Mucosa of rectum (tissue), 2 donors: ENCODE measurements around the gene ZNF503.
A peak's percentile ranks its signal among the peaks of the same experiment; 100 is the strongest.

ENCODE experiments used
- H3K27ac ChIP-seq, 2 donors: one replicate each; pipeline ENCODE4 v1.7.0; 2013; ENCODE audit warnings: inconsistent platforms in 2 of 2, low read depth in 2 of 2, low read length in 2 of 2
- H3K27me3 ChIP-seq, 2 donors: one replicate each; pipeline ENCODE4 v1.7.0; 2013; ENCODE audit warnings: low read length in 2 of 2; ENCODE audit not compliant: control insufficient read depth in 2 of 2, insufficient read depth in 2 of 2
- H3K36me3 ChIP-seq, 2 donors: one replicate each; pipeline ENCODE4 v1.7.0; 2013; ENCODE audit warnings: low read length in 2 of 2; ENCODE audit not compliant: control insufficient read depth in 2 of 2, insufficient read depth in 2 of 2
- H3K4me1 ChIP-seq, 2 donors: one replicate each; pipeline ENCODE4 v1.7.0; 2013; ENCODE audit warnings: low read length in 2 of 2, mild to moderate bottlenecking in 1 of 2; ENCODE audit not compliant: control insufficient read depth in 2 of 2, insufficient read depth in 2 of 2
- H3K4me3 ChIP-seq, 2 donors: one replicate each; pipeline ENCODE4 v1.7.0; 2013; ENCODE audit warnings: low read length in 2 of 2
- H3K9ac ChIP-seq, 2 donors: one replicate each; pipeline ENCODE4 v1.7.0; 2013; ENCODE audit warnings: low read length in 2 of 2, low read depth in 1 of 2, mild to moderate bottlenecking in 1 of 2
- H3K9me3 ChIP-seq, 2 donors: one replicate each; pipeline ENCODE4 v1.7.0; 2013; ENCODE audit warnings: low read length in 2 of 2; ENCODE audit not compliant: control insufficient read depth in 2 of 2
- donor health status: healthy.
- donor health status: Normal muscosa, but diverticular disease.

ZNF503 gene

DNA sequence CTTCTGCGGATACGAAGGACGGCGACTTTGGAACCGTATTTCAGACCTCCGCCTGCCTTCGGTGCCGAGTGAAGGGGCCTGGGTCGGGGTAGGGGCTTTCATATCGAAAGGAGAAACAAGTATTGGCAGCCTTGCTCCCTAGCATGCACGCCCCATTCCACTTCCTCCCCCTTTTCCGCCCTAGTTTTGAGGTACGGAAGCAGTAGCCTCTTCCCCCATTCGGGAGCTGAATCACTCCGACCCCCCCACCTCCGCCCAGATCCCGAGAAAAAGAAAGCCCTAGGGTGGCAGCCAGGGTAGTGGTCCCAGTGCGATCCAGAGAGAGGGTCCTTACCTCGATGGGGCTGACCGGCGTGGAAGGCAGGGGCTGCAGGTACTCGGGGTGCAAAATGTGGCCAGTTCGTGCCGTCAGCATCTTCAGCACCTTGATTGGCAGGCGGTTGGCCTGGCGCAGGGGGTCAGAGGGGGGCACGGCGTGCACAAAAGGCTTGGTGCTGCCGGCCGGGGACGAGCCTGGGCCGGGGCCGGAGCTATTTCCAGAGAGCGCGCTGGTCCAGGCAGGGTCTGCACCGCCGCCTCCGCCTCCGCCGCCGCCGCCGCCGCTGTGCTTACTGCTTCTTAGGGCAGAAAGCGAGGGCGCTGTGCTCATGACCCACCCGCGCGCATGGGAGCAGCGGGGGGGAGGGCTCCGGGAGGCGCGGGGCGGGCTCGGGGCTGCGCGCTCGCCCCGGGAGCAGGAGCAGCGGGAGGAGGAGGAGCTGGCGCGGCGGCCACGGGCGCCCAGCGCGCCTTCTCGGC, 594 bp downstream of the ZNF503 start:
- no peaks in the 10 kb centered on the region for H3K9me3 ChIP-seq
- peaks cover 2 to 17% of the 10 kb centered on the region in 2 donors for H3K27me3 ChIP-seq
- no peaks in the 10 kb centered on the region for H3K36me3 ChIP-seq
- H3K9ac ChIP-seq: peak overlapping the region; percentile 72 to 81
- H3K4me3 ChIP-seq: peak overlapping the region; percentile 86 to 91
- H3K27ac ChIP-seq: peak overlapping the region; percentile 92 to 94
- H3K4me1 ChIP-seq: peaks cover 2 to 15% of the 10 kb centered on the region in 2 donors

DNA sequence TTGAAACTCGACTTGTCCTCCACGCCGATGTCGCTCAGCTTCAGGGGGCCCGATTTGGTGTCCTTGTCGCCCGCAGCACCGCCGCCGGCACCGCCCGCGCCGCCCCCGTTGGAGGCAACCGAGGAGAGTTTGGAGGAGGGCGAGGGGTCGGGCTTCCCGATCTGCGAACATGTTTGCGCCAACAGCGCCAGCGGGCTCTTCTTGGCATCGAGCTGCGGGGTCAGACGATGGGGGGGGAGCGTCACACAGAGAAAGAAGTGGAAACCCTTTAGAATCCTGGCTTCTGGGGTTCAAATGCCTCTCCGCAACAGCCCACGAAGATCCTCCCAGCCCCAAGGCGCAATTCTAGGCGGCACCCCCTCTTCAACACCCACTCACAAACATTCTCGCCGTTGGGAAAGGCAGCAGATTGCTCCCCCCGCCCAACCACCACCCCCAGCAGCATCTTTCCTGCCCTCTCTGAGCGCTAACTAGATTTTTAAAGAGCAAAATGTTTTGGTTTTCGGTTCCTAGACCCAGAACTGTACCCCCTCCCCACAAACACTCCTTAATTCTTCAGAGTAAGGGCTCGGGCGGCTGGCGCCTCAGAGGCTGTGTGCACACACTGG, 1.3 kb downstream of the ZNF503 start:
- H3K4me3 ChIP-seq: peak overlapping the region; percentile 86 to 91
- H3K36me3 ChIP-seq: no peaks in the 10 kb centered on the region
- H3K27ac ChIP-seq: peak overlapping the region; percentile 92 to 94
- H3K27me3 ChIP-seq: peaks cover 0 to 15% of the 10 kb centered on the region in 2 donors
- peak overlapping the region; percentile 72 to 81 for H3K9ac ChIP-seq
- no peaks in the 10 kb centered on the region for H3K9me3 ChIP-seq
- H3K4me1 ChIP-seq: peaks cover 2 to 15% of the 10 kb centered on the region in 2 donors

DNA sequence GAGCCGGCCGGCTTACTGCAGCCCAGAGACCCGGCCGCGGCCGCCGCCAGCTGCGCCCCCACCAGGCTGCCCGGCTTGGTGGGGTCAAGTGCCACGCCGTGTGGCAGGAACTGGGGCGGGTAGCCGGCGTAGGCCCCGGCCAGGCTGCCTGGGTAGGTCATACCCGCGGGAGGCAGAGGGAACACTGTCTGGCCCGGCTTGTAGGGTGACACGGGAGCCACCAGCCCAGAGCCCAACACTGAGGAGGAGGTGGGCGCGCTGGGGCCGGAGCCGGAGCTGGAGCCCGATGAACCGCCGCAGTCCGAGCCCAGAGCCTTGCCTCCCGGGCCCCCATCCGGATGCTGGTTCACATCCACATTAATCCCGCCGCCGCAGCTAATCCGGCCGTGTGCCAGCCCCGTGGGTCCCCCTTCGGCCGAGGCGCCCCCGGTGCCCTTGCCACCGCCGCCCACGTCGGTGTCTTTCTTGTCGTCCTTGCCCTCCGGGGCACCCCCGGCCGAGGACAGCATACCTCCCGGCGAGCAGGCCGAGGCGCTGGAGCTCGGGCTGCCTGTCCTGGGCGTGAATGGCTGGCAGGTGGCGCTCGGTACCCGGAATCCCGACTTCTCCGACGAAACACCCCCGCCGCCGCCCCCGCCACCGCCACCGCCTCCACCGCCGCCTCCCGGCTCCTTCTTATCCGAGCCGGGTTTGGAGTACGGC, 2.0 kb downstream of the ZNF503 start:
- H3K4me3 ChIP-seq: peak overlapping the region; percentile 86 to 91
- no peaks in the 10 kb centered on the region for H3K36me3 ChIP-seq
- H3K27me3 ChIP-seq: peaks cover 0 to 11% of the 10 kb centered on the region in 2 donors
- H3K9ac ChIP-seq: peak overlapping the region in 1 of 2 donors; percentile 81
- no peaks in the 10 kb centered on the region for H3K9me3 ChIP-seq
- H3K4me1 ChIP-seq: peaks cover 2 to 14% of the 10 kb centered on the region in 2 donors
- H3K27ac ChIP-seq: peak overlapping the region; percentile 92 to 94

DNA sequence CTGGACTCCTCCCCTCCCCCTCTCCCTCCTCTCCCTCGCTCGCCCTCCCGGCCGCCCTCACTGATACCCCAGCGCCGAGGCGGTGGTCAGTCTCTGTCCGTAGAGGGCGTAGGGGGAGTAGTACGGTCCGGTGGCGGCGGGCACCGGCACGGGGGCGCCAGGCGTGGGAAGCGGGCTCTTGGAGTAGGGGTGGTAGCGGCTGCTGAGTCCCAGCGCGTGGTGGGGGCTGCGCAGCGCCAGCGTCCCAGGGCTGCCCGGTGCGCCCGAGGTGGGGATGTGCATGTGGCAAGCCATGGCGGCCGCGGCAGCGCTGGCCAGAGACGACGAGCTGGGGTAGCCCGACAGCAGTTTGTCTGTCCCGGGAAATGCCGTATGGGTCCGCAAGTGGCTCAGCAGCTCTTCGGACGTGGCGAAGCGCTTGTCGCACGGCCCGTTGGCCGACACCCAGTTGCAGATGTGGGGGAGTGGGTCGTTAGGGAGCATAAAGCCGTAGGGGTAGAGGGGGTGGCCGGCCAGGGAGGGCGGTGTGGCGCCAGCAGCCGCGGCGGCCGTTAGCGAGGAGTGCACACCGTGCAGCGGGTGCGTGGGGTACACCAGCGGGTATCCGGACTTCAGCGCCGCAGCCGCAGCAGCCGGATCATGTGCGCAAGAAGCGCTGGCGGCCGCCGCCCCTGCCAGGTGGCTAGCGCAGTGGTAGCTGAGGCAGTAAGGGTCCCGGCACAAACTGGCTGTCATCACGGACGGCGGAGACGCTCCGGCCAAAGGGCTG, 2.7 kb downstream of the ZNF503 start:
- H3K9ac ChIP-seq: peak overlapping the region; percentile 24 to 57
- H3K4me3 ChIP-seq: peak overlapping the region; percentile 50 to 91
- no peaks in the 10 kb centered on the region for H3K9me3 ChIP-seq
- peak overlapping the region; percentile 38 to 65 for H3K27ac ChIP-seq
- H3K27me3 ChIP-seq: peaks cover 0 to 5% of the 10 kb centered on the region in 2 donors
- H3K4me1 ChIP-seq: peaks cover 0 to 13% of the 10 kb centered on the region in 2 donors
- no peaks in the 10 kb centered on the region for H3K36me3 ChIP-seq

DNA sequence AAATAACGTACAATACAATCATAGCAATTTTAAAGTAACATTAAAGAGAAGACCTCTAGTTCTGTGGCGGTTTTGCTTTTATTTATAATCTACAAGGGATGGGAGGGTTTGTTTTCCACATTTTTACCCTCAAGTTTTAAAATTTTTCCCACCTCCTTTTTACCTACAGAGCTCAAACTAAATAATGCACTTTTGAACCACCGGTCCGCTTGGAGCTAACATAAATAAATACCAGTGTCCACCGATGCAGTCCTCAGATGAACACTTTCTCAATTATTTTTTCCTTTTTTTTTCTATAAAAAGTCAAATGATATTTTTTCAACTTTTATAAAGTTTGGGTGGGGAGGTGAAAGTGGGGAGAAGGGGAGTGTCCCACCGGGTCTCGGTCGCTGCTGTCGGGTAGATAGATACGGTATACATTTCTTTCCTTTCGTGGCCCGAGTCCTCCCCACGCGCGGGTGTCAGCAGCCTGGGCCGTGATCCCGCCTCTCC, 3.3 kb downstream of the ZNF503 start:
- Histone ChIP-seq H3K4me1 (peaks cover 0 to 10% of the 10 kb centered on the region in 2 donors), H3K9ac (no peak overlapping the region), H3K9me3 (no peaks in the 10 kb centered on the region), H3K27ac (peak overlapping the region; percentile 38 to 39), H3K27me3 (peaks cover 0 to 5% of the 10 kb centered on the region in 2 donors), H3K4me3 (peak overlapping the region; percentile 50 to 91), H3K36me3 (no peaks in the 10 kb centered on the region)

DNA sequence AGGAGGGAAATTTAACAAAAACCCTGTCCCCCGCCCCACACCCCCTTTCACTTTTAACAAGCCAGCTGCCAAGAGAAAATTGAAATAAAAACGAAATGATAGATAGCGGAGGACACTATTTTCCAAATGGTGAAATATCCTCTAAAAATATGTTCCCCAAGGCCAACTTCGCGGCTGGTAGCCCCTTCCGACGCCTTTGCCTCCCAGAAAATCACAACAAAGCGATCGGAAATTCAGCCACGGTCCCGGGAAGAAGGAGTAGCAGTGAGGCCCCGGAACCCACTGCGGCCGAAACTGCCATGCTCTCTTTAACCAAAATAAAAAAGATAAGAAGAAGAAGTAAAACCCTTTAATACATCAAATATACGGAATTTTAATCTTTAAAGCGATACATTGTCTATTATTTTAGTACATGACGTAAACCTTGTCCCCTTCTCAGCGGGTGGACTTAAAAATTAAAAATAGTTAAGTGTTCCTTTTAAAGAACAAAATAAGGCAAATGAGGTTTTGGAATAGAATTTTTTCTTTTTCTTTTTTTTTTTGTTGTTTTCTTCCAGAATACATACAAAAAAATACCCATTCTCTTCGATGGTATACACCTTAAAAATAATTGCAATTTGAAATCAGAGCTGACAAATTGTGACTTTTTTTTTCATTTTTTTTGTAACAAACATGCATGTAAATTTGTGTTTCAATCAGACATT, 3.9 kb downstream of the ZNF503 start:
- Histone ChIP-seq H3K9ac (peak overlapping the region in 1 of 2 donors; percentile 59), H3K27me3 (peaks cover 0 to 5% of the 10 kb centered on the region in 2 donors), H3K27ac (peak overlapping the region; percentile 65 to 73), H3K9me3 (no peaks in the 10 kb centered on the region), H3K4me1 (peaks cover 0 to 7% of the 10 kb centered on the region in 2 donors), H3K36me3 (no peaks in the 10 kb centered on the region), H3K4me3 (peak overlapping the region; percentile 50 to 58)

DNA sequence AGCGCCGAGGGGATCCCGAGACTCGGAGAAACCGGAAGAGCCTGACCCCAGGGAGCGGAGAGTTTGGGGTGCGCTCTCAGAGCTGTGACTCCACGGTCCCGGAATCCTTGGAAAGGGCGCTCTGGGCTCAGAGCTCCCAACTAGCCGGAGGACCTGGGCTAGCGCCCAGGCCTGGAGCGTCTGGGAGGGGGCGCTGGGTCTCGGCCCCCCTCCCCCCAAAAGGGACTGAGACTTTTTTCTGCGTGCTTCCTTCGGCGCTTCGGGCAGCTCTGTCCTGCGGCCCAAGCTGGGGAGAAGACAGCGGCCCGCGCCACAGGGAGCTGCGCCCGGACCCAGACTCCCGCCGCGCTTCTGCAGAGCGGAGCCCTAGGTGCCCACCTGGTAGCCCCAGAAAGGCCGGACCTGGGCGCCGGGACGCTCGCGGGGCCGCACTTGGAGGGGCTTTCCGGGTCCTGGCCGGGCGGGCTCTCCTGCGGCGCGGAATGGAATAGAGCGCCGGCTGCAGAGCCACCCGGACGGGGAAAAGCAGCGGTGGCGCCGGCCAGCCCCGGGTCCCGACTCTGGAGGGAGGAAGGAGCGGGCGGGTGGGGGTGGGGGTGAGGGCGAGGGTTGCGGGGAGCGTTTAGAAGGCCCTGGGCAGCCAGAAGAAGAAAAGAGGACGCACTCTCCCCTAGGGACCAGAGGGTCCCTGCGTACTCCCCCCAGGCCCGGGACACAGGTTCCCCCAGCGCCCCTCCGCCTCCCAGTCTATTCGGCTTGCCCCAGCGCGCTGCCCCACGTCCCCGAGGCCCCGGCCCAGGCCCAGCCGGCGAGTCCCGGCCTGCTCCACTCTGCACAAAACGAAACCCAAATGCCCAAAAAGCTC, 4.7 kb downstream of the ZNF503 start:
- peaks cover 0 to 6% of the 10 kb centered on the region in 2 donors for H3K4me1 ChIP-seq
- peak overlapping the region; percentile 58 to 70 for H3K4me3 ChIP-seq
- H3K36me3 ChIP-seq: no peaks in the 10 kb centered on the region
- H3K9me3 ChIP-seq: no peaks in the 10 kb centered on the region
- peak overlapping the region; percentile 65 to 73 for H3K27ac ChIP-seq
- H3K9ac ChIP-seq: peak overlapping the region; percentile 65 to 77
- H3K27me3 ChIP-seq: peaks cover 0 to 5% of the 10 kb centered on the region in 2 donors

DNA sequence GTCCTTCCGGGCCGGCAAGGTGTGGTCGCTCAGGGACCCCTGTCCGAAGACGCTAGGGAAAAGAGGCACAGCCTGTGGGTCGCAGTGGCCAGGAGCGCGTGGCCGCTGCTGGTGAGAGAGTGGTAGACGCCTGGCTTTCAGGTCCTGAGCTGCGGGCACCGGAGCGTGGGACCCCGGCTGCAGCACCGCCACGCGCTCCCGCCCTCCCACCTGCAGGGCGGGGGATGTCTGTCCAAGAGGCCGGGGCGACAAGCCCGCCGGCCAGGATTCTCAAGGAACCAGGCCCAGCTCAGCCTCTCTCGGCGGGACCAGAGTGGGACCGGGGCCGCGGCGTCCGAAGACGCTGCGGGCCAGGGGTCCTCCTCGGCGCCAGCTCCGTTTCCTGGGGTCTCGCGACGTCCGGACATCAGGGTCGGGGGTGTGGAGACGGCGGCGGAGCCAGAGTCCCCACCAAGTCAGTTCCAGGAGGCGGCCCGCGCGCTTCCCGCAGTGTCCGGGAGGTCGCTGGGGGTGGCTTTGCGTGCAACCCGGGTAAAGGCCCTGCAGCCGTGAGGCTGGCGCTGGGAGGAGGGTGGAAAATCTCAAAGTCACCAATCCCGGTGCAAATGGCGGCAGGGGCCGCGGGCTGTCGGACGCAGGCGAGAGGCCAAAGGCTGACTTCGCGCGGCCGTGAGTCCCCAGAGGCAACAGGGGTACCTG, 5.5 kb downstream of the ZNF503 start:
- peak overlapping the region; percentile 58 to 70 for H3K4me3 ChIP-seq

More for the DNA sequence above, 5.5 kb downstream of the ZNF503 start:
- Histone ChIP-seq H3K27me3 (peaks cover 0 to 5% of the 10 kb centered on the region in 2 donors), H3K27ac (peak overlapping the region; percentile 65 to 73), H3K36me3 (no peaks in the 10 kb centered on the region), H3K9me3 (no peaks in the 10 kb centered on the region), H3K4me1 (peaks cover 0 to 6% of the 10 kb centered on the region in 2 donors), H3K9ac (peak overlapping the region; percentile 65 to 77)
